ENCODE results near the gene ZNF782.
"Not testable (repeated sequence)": the region's sequence is repeated elsewhere in the genome, so short reads cannot be mapped to it uniquely, and the experiment has no call there.

ZNF782 gene

GRCh38 chr9:96867079-96867804 lies 12.9 kb upstream of the ZNF782 start:
- no peak overlapping the region for H3K27ac ChIP-seq
- no peaks in the 10 kb centered on the region for H3K79me2 ChIP-seq (ENCODE audit: insufficient read depth, low read depth)
- no peak for TF ChIP-seq CTCF (conservative IDR thresholded peaks at IDR 0.05; ENCODE audit: low read depth, low read length)

GRCh38 chr9:96865240-96865639 lies 10.9 kb upstream of the ZNF782 start:
- not testable (repeated sequence) for H4K20me1 ChIP-seq (ENCODE audit: insufficient read depth); H2AFZ ChIP-seq (ENCODE audit: low read depth); H3K9ac ChIP-seq; H3K4me1 ChIP-seq (ENCODE audit: low read depth, poor library complexity, severe bottlenecking); H3K27ac ChIP-seq; H3K27me3 ChIP-seq (ENCODE audit: insufficient read depth, low read depth); H3K36me3 ChIP-seq (ENCODE audit: insufficient read depth); H3K79me2 ChIP-seq (ENCODE audit: insufficient read depth, low read depth); H3K4me2 ChIP-seq; H3K4me3 ChIP-seq (IDR thresholded peaks at IDR 0.05; ENCODE audit: insufficient read depth, low read depth, low read length)

More at GRCh38 chr9:96867079-96867804, 12.9 kb upstream of the ZNF782 start:
- H3K4me2 ChIP-seq = no peak overlapping the region
- no peak overlapping the region for H3K9ac ChIP-seq
- H3K4me1 ChIP-seq (ENCODE audit: low read depth, poor library complexity, severe bottlenecking) = no peaks in the 10 kb centered on the region
- H2AFZ ChIP-seq (ENCODE audit: low read depth) = no peak overlapping the region
- no peak overlapping the region for H3K4me3 ChIP-seq (IDR thresholded peaks at IDR 0.05; ENCODE audit: insufficient read depth, low read depth, low read length)
- no peaks in the 10 kb centered on the region for H3K36me3 ChIP-seq (ENCODE audit: insufficient read depth)
- H4K20me1 ChIP-seq (ENCODE audit: insufficient read depth) = no peaks in the 10 kb centered on the region
- H3K27me3 ChIP-seq (ENCODE audit: insufficient read depth, low read depth) = no peaks in the 10 kb centered on the region

DNA sequence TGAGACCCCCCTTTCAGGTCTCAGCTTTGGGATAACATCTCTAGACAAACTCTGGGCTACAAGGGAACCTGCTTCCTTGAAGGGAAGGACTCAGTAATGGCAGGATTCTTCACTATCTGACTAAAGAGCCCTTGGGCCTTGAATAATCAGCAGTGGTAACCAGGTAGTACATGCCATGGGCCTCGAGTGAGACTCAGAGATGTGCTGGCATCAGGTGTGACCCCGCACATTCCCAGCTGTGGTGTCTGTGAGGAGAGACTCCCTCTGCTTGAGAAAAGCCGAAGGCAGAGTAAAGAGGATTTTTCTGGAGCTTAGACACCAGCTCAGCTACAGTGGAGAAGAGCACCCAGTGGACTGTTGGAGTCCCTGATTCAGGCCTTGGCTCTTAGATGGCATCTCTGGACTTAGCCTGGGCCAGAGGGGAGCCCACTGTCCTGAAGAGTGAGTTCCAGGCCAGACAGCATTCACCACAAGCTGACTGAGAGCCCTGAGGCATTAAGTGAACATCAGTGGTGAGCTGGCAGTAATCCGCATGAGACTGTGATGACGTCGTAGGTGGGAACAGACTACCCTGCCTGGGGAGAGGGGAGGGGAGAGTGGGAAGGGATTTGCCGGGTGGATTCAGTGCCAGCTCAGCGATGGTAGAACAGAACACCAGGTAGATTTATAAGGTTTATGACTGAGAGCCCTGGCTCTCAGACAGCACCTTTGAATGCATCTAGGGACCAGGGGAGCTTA lies 5.3 kb upstream of the ZNF782 start:
- Histone ChIP-seq H2AFZ (ENCODE audit: low read depth) (no peak overlapping the region), H3K4me3 (IDR thresholded peaks at IDR 0.05; ENCODE audit: insufficient read depth, low read depth, low read length) (no peak overlapping the region), H3K4me1 (ENCODE audit: low read depth, poor library complexity, severe bottlenecking) (peaks cover 5% of the 10 kb centered on the region), H3K9ac (no peak overlapping the region), H3K4me2 (no peak overlapping the region), H3K27ac (no peak overlapping the region), H4K20me1 (ENCODE audit: insufficient read depth) (no peaks in the 10 kb centered on the region), H3K36me3 (ENCODE audit: insufficient read depth) (no peaks in the 10 kb centered on the region), H3K27me3 (ENCODE audit: insufficient read depth, low read depth) (no peaks in the 10 kb centered on the region), H3K79me2 (ENCODE audit: insufficient read depth, low read depth) (no peaks in the 10 kb centered on the region)
- no peak for TF ChIP-seq CTCF (conservative IDR thresholded peaks at IDR 0.05; ENCODE audit: low read depth, low read length)

DNA sequence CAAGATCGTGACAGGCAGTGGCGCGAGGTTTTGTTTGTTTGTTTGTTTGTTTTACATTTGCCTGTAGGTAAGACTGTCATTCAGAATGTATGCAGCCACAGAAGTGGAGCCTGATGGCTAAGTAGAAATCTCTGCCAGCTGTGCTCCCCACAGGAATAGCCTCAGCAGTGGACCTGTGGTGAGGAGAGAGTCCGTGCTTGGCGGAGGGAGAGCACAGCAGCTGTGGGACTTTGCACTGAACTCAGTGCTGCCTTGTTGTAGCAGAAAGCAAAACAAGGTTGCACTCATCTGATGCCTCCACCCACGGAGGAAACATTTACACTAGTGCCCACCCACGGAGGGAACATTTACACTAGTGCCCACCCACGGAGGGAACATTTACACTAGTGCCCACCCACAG lies 4.4 kb upstream of the ZNF782 start:
- no peak overlapping the region for H3K4me2 ChIP-seq
- no peaks in the 10 kb centered on the region for H3K27me3 ChIP-seq (ENCODE audit: insufficient read depth, low read depth)
- H4K20me1 ChIP-seq (ENCODE audit: insufficient read depth) = no peaks in the 10 kb centered on the region
- no peak for TF ChIP-seq CTCF (conservative IDR thresholded peaks at IDR 0.05; ENCODE audit: low read depth, low read length)
- H3K79me2 ChIP-seq (ENCODE audit: insufficient read depth, low read depth) = no peaks in the 10 kb centered on the region
- H3K36me3 ChIP-seq (ENCODE audit: insufficient read depth) = no peaks in the 10 kb centered on the region
- peaks cover 5% of the 10 kb centered on the region for H3K4me1 ChIP-seq (ENCODE audit: low read depth, poor library complexity, severe bottlenecking)
- H3K9ac ChIP-seq = no peak overlapping the region
- no peak overlapping the region for H3K27ac ChIP-seq
- H2AFZ ChIP-seq (ENCODE audit: low read depth) = no peak overlapping the region
- H3K4me3 ChIP-seq (IDR thresholded peaks at IDR 0.05; ENCODE audit: insufficient read depth, low read depth, low read length) = no peak overlapping the region
